SK-N-SH treated with all-trans-retinoic acid at 6 μM for 48 hours (cell line): ENCODE data around the gene KRT4.

Source experiments
- ATAC-seq: fragments of 200-7000 bp; cut with Tn5 transposase; 3 replicates; pipeline ENCODE4 v1.9.1; 2020; ENCODE audit warnings: mild to moderate bottlenecking, moderate library complexity
- BACH2 ChIP-seq: fragments of 250-450 bp; sonication (Bioruptor Pico); IDR thresholded peaks from 2 replicates; pipeline ENCODE4 v1.9.0; 2021; ENCODE audit warnings: mild to moderate bottlenecking, borderline replicate concordance
- CREB5 ChIP-seq: fragments of 250-450 bp; sonication (Bioruptor Pico); IDR thresholded peaks from 2 replicates; pipeline ENCODE4 v1.5.1; 2020; ENCODE audit warnings: low read depth, mild to moderate bottlenecking, moderate library complexity
- CSDC2 ChIP-seq: fragments of 250-450 bp; sonication (Bioruptor Pico); IDR thresholded peaks from 2 replicates; pipeline ENCODE4 v1.5.0; 2020; ENCODE audit warnings: mild to moderate bottlenecking, moderate library complexity
- CSRNP3 ChIP-seq: fragments of 250-450 bp; sonication (Bioruptor Pico); IDR thresholded peaks from 2 replicates; pipeline ENCODE4 v1.5.1; 2021; ENCODE audit warnings: mild to moderate bottlenecking, moderate library complexity
- ESRRG ChIP-seq: fragments of 250-450 bp; sonication (Bioruptor Pico); IDR thresholded peaks from 2 replicates; pipeline ENCODE4 v1.6.1; 2021; ENCODE audit warnings: mild to moderate bottlenecking
- GLIS3 ChIP-seq: fragments of 250-450 bp; sonication (Bioruptor Pico); IDR thresholded peaks from 2 replicates; pipeline ENCODE4 v1.5.0; 2020; ENCODE audit warnings: mild to moderate bottlenecking, moderate library complexity
- OSR1 ChIP-seq: fragments of 250-450 bp; sonication (Bioruptor Pico); IDR thresholded peaks from 2 replicates; pipeline ENCODE4 v1.8.0; 2022; ENCODE audit warnings: moderate library complexity, mild to moderate bottlenecking, inconsistent platforms
- PPARA ChIP-seq: fragments of 250-450 bp; sonication (Bioruptor Pico); IDR thresholded peaks from 2 replicates; pipeline ENCODE4 v1.5.0; 2020; ENCODE audit warnings: mild to moderate bottlenecking, borderline replicate concordance
- RARB ChIP-seq: fragments of 250-450 bp; sonication (Bioruptor Pico); IDR thresholded peaks from 2 replicates; pipeline ENCODE4 v1.8.0; 2021; ENCODE audit warnings: mild to moderate bottlenecking, moderate library complexity
- SNAI2 ChIP-seq: fragments of 250-450 bp; sonication (Bioruptor Pico); IDR thresholded peaks from 2 replicates; pipeline ENCODE4 v1.5.0; 2020; ENCODE audit warnings: mild to moderate bottlenecking, moderate library complexity
- TCF4 ChIP-seq: fragments of 250-450 bp; sonication (Bioruptor Pico); IDR thresholded peaks from 2 replicates; pipeline ENCODE4 v1.8.0; 2021; ENCODE audit warnings: mild to moderate bottlenecking, moderate library complexity, borderline replicate concordance
- TSHZ2 ChIP-seq: fragments of 250-450 bp; sonication (Bioruptor Pico); IDR thresholded peaks from 2 replicates; pipeline ENCODE4 v1.5.0; 2020; ENCODE audit warnings: mild to moderate bottlenecking, moderate library complexity
- ZC3H10 ChIP-seq: fragments of 250-450 bp; sonication (Bioruptor Pico); IDR thresholded peaks from 2 replicates; pipeline ENCODE4 v1.5.1; 2021; ENCODE audit warnings: mild to moderate bottlenecking, moderate library complexity
- ZFP30 ChIP-seq: fragments of 450-650 bp; formaldehyde crosslinking; IDR thresholded peaks from 2 replicates; pipeline ENCODE4 v1.5.0; 2022; ENCODE audit warnings: mild to moderate bottlenecking, moderate library complexity
- ZNF565 ChIP-seq: fragments of 450-650 bp; formaldehyde crosslinking; conservative IDR thresholded peaks from 2 replicates; pipeline ENCODE4 v1.5.0; 2020; ENCODE audit warnings: low read depth, mild to moderate bottlenecking, moderate library complexity
- ZNF8 ChIP-seq: fragments of 450-650 bp; formaldehyde crosslinking; IDR thresholded peaks from 2 replicates; pipeline ENCODE4 v1.5.0; 2020; ENCODE audit warnings: mild to moderate bottlenecking, moderate library complexity

Gene KRT4

GRCh38 chr12:52829986-52830770 is 16.3 kb upstream of the KRT4 start:
- no peak for ATAC-seq

GRCh38 chr12:52828591-52829021 is 14.7 kb upstream of the KRT4 start:
- no peak for ATAC-seq
- no peak for TF ChIP-seq TSHZ2 (CRISPR knock-in tag)
- TF ChIP-seq ZFP30 = no peak
- TF ChIP-seq BACH2 (CRISPR knock-in tag) = no peak
- no peak for TF ChIP-seq CSDC2
- TF ChIP-seq, all 23 proteins: peak for 0

More at GRCh38 chr12:52829986-52830770, 16.3 kb upstream of the KRT4 start:
- TF ChIP-seq GLIS3 (CRISPR knock-in tag) (no peak), SNAI2 (CRISPR knock-in tag) (no peak), OSR1 (CRISPR knock-in tag) (no peak), TSHZ2 (CRISPR knock-in tag) (no peak), CREB5 (CRISPR knock-in tag) (no peak), CSRNP3 (CRISPR knock-in tag) (no peak), BACH2 (CRISPR knock-in tag) (no peak)

GRCh38 chr12:52828156-52828555 is 14.2 kb upstream of the KRT4 start:
- no peak for ATAC-seq
- TF ChIP-seq ZC3H10 (CRISPR knock-in tag) (no peak), TCF4 (CRISPR knock-in tag) (no peak), GLIS3 (CRISPR knock-in tag) (no peak), CREB5 (CRISPR knock-in tag) (no peak), ESRRG (CRISPR knock-in tag) (no peak), CSDC2 (no peak), SNAI2 (CRISPR knock-in tag) (no peak), ZNF8 (no peak), TSHZ2 (CRISPR knock-in tag) (no peak), PPARA (CRISPR knock-in tag) (no peak), ZNF565 (CRISPR knock-in tag) (no peak), RARB (CRISPR knock-in tag) (no peak), ZFP30 (no peak)
- TF ChIP-seq, all 23 proteins: peak for 0
